Stimulated activated effector memory CD8-positive, alpha-beta T cell treated with anti-CD3 and anti-CD28 coated beads, Interleukin-12 subunit alpha, Interleukin-12 subunit beta, amount 100 ng/mL, for 72 hours (primary cell): ENCODE results near the gene LINGO1.

Source experiments
- ATAC-seq: fragments of 150-1000 bp; cut with Tn5 transposase; 2 replicates; pipeline ENCODE4 v1.10.0; 2021
- DNase-seq, 2 donors: peaks; one replicate each; pipeline ENCODE4 v3.0.0; 2021 to 2022; ENCODE audit warnings: low spot score in 2 of 2
- H3K27ac Mint-ChIP-seq: one replicate; pipeline ENCODE4 v1.8.0; 2022; ENCODE audit warnings: mild to moderate bottlenecking, mixed read lengths
- H3K36me3 Mint-ChIP-seq: one replicate; pipeline ENCODE4 v1.8.0; 2022; ENCODE audit warnings: mild to moderate bottlenecking, mixed read lengths
- H3K4me1 Mint-ChIP-seq: one replicate; pipeline ENCODE4 v1.8.0; 2022; ENCODE audit warnings: mixed read lengths
- H3K4me3 Mint-ChIP-seq: one replicate; pipeline ENCODE4 v1.8.0; 2022; ENCODE audit warnings: mild to moderate bottlenecking, mixed read lengths
- H3K9me3 Mint-ChIP-seq: one replicate; pipeline ENCODE4 v1.8.0; 2022; ENCODE audit warnings: mixed read lengths

LINGO1 gene

GRCh38 chr15:77644543-77645247 is 12.0 kb upstream of the LINGO1 start:
- no peak for ATAC-seq
- no peaks in the 10 kb centered on the region for H3K9me3 Mint-ChIP-seq

DNA sequence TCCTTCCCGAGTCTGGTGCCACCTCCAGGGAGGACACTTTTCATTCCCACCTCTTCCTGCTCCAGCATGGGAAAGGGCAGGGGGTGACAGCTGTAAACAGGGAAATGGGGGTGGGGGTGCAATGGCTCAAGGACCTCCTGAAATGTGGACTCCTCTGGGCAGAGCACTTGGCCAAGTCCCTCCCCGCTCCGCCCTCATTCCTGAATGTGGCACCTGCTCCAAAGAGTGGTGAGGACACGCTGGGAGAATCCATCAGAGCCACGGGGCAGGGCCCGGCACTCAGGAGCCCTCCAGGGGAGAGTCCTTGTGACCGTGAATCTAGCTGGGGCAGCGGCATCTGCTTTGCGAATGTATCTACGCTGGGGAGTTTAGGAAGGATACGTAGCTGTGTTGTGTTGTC is 11.1 kb upstream of the LINGO1 start:
- H3K36me3 Mint-ChIP-seq: no peaks in the 10 kb centered on the region
- DNase-seq (no peak), ATAC-seq (no peak)
- H3K9me3 Mint-ChIP-seq: no peaks in the 10 kb centered on the region
- no peak overlapping the region for H3K4me3 Mint-ChIP-seq
- no peak overlapping the region for H3K27ac Mint-ChIP-seq
- H3K4me1 Mint-ChIP-seq: no peaks in the 10 kb centered on the region

More at GRCh38 chr15:77644543-77645247, 12.0 kb upstream of the LINGO1 start:
- H3K27ac Mint-ChIP-seq: no peak overlapping the region
- H3K4me1 Mint-ChIP-seq: no peaks in the 10 kb centered on the region
- no peak for DNase-seq
- H3K36me3 Mint-ChIP-seq: no peaks in the 10 kb centered on the region
- no peak overlapping the region for H3K4me3 Mint-ChIP-seq

GRCh38 chr15:77642793-77643430 is 10.2 kb upstream of the LINGO1 start:
- no peak for ATAC-seq
- no peaks in the 10 kb centered on the region for H3K36me3 Mint-ChIP-seq

GRCh38 chr15:77641999-77642398 is 9.3 kb upstream of the LINGO1 start:
- no peaks in the 10 kb centered on the region for H3K4me1 Mint-ChIP-seq
- no peak overlapping the region for H3K4me3 Mint-ChIP-seq
- DNase-seq (no peak), ATAC-seq (no peak)
- no peaks in the 10 kb centered on the region for H3K36me3 Mint-ChIP-seq
- H3K27ac Mint-ChIP-seq: no peak overlapping the region
- no peaks in the 10 kb centered on the region for H3K9me3 Mint-ChIP-seq

More at GRCh38 chr15:77642793-77643430, 10.2 kb upstream of the LINGO1 start:
- no peak overlapping the region for H3K4me3 Mint-ChIP-seq
- H3K27ac Mint-ChIP-seq: no peak overlapping the region
- DNase-seq: no peak
- H3K4me1 Mint-ChIP-seq: no peaks in the 10 kb centered on the region
- no peaks in the 10 kb centered on the region for H3K9me3 Mint-ChIP-seq

DNA sequence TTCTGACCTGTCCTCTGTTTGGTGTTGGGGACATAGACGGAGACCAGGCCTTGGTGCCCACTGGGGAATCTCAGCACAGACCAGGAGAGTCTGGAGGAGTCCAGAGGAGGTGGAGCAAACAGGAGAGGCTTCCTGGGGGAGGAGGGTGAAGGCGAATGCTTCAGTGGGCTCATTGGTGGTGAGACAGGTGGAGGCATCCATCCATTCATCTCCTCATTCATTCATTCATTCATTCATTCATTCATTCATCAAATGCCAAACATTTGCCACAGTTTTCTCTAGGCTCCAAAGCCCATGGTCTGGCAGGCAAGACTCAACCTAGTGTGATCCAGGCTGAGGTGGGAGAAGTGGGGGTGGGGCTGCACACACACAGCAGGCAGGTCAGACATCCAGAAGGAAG is 7.9 kb upstream of the LINGO1 start:
- H3K4me1 Mint-ChIP-seq: no peaks in the 10 kb centered on the region
- no peak overlapping the region for H3K4me3 Mint-ChIP-seq
- no peak overlapping the region for H3K27ac Mint-ChIP-seq
- H3K36me3 Mint-ChIP-seq: no peaks in the 10 kb centered on the region
- ATAC-seq (no peak), DNase-seq (no peak)
- H3K9me3 Mint-ChIP-seq: no peaks in the 10 kb centered on the region

DNA sequence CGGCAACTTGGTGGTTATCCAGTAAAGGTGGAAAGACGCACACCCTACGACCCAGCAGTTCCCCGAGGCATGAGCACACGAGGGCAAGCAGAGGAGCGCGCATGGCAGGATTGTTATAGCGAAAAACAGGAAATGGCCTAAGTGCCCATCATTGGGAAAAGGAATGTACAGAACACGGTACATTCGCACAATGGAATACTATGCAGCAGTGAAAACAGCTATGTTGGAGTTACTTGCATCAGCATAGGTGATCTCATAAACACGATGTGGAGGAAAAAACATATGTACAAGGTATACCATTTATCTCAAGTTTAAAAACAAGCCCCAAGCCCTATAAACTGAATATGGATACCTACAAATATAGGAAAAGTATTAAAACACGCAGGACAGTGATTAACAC is 6.7 kb upstream of the LINGO1 start:
- no peak for DNase-seq
- Mint-ChIP-seq H3K4me3 (no peak overlapping the region), H3K9me3 (no peaks in the 10 kb centered on the region), H3K4me1 (peaks cover under 1% of the 10 kb centered on the region), H3K36me3 (no peaks in the 10 kb centered on the region), H3K27ac (no peak overlapping the region)
- no peak for ATAC-seq

GRCh38 chr15:77637851-77638692 is 5.4 kb upstream of the LINGO1 start:
- no peaks in the 10 kb centered on the region for H3K9me3 Mint-ChIP-seq
- H3K36me3 Mint-ChIP-seq: no peaks in the 10 kb centered on the region
- H3K27ac Mint-ChIP-seq: no peak overlapping the region

GRCh38 chr15:77636209-77636608 is 3.5 kb upstream of the LINGO1 start:
- no peak overlapping the region for H3K27ac Mint-ChIP-seq
- peaks cover 14% of the 10 kb centered on the region for H3K4me1 Mint-ChIP-seq
- no peaks in the 10 kb centered on the region for H3K36me3 Mint-ChIP-seq
- DNase-seq (no peak), ATAC-seq (no peak)
- H3K4me3 Mint-ChIP-seq: no peak overlapping the region
- H3K9me3 Mint-ChIP-seq: no peaks in the 10 kb centered on the region

More at GRCh38 chr15:77637851-77638692, 5.4 kb upstream of the LINGO1 start:
- no peak for DNase-seq
- H3K4me3 Mint-ChIP-seq: no peak overlapping the region
- ATAC-seq: no peak
- H3K4me1 Mint-ChIP-seq: peaks cover 14% of the 10 kb centered on the region

- H3K36me3 Mint-ChIP-seq: no peaks in the 10 kb centered on the region
- H3K9me3 Mint-ChIP-seq: no peaks in the 10 kb centered on the region
- DNase-seq (peak; percentile 52 to 86), ATAC-seq (peak; percentile 58)
- no peak overlapping the region for H3K27ac Mint-ChIP-seq
- H3K4me3 Mint-ChIP-seq: peak overlapping the region; percentile 52
- peaks cover 14% of the 10 kb centered on the region for H3K4me1 Mint-ChIP-seq
Observed at GRCh38 chr15:77634266-77634962, 1.7 kb upstream of the LINGO1 start.

GRCh38 chr15:77633913-77634265 is 1.2 kb upstream of the LINGO1 start:
- H3K4me3 Mint-ChIP-seq: peak overlapping the region; percentile 52
- no peaks in the 10 kb centered on the region for H3K9me3 Mint-ChIP-seq
- DNase-seq (no peak), ATAC-seq (no peak)
- H3K4me1 Mint-ChIP-seq: peaks cover 14% of the 10 kb centered on the region
- no peak overlapping the region for H3K27ac Mint-ChIP-seq
- H3K36me3 Mint-ChIP-seq: no peaks in the 10 kb centered on the region

DNA sequence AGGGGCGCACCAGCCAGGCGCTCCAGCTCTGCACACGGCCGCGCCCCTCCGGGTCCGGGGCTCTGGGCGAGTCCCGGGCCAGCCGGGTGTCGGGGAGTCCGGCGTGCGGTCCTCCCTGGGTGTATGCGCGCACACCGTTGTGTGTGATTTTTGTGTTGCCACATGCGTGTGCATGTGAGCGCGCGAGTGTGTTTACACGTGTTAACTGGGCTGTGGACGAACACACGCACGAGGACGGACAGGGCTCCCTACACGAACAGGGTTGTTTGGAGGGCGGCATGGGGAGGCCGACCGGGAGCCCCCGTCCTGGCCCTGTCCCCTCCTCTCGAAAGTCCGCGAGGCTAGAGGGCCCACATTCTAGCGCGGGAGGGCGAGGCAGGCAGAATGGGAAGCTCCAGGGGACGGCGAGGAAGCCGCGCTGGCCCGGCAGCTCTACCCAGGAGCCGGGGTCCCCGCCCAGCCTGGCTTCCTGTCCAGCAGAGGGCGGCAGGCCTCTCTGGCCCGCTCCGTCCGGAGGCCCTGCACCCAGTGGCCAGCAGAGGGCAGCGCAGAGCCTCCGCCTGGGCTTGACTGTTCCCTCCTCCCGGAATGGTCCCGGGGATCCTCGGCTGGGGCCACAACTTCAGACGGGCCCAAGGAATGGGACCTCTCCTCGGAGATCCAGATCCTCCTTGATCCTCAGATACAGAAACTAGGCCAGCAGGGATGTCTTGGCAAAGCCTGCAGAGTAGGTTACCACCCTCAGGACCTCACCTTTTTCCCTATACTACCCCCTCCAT is 611 bp upstream of the LINGO1 start:
- H3K4me1 Mint-ChIP-seq: peaks cover 14% of the 10 kb centered on the region
- peak overlapping the region; percentile 52 for H3K4me3 Mint-ChIP-seq
- peak; percentile 82 for ATAC-seq

DNA sequence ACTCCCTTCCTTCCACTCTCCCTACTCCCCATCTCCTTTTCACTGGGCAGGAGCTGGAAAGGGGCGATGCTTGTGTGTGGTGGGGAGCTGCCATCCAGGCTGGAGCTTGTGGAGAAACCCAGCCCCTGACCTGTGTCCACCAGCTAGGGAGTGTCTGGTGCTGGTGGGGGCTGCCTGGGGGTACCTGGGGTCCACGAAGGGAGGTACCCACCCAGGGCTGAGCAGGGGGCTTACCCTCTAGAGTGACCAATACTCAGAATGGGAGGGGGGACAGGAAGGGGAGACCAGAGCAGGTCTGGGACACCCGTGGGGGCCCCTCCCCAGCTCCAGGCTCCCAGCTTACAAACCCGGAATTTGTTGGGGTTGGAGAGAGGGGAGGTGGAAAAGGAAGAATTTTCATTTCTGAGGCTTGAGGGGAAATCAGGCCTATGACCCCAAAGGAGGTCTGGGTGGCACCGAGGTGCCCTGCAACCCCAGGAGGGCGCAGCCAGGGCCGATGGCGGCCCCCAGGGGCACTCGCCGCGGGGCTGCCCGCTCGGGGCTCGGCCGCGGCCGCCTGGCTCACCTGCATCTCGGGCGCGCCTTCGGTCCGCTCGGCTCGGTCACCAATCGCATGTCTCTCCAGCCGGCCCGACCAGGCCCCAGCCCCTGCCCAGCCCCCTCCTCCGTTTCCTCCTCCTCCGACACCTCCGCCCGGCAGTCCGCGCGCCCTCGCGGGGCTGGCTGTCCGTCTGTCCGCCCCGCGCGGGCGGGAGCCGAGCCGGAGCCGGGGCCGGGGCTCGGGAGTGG is 773 bp downstream of the LINGO1 start:
- Mint-ChIP-seq H3K36me3 (no peaks in the 10 kb centered on the region), H3K4me1 (peaks cover 14% of the 10 kb centered on the region), H3K9me3 (no peaks in the 10 kb centered on the region), H3K4me3 (peak overlapping the region; percentile 26), H3K27ac (no peak overlapping the region)
- no peak for ATAC-seq
- no peak for DNase-seq

More for the DNA sequence above, 611 bp upstream of the LINGO1 start:
- Mint-ChIP-seq H3K36me3 (no peaks in the 10 kb centered on the region), H3K9me3 (no peaks in the 10 kb centered on the region), H3K27ac (no peak overlapping the region)
- peak; percentile 71 to 88 for DNase-seq

- Mint-ChIP-seq H3K36me3 (no peaks in the 10 kb centered on the region), H3K4me1 (peaks cover 14% of the 10 kb centered on the region), H3K4me3 (peak overlapping the region; percentile 26), H3K9me3 (no peaks in the 10 kb centered on the region), H3K27ac (no peak overlapping the region)
- ATAC-seq (no peak), DNase-seq (no peak)
Observed at GRCh38 chr15:77630956-77631744, 1.6 kb downstream of the LINGO1 start.
